HT-29 (cell line): ENCODE results near the gene ACLY. TPM values are rescaled to one million over a fixed set of nuclear protein-coding genes. Genes with fewer than 3 reads are reported as not detected.
"Not testable (repeated sequence)": the region's sequence is repeated elsewhere in the genome, so short reads cannot be mapped to it uniquely, and the experiment has no call there.

Experiments
- DNase-seq: peaks from one replicate; pipeline ENCODE4 v3.0.0-alpha.2; 2015; ENCODE audit warnings: low spot score
- total RNA-seq: library from RNA; depleted of rRNA; stranded (reverse); fragments of >200 nt; shearing (Covaris generic); gene quantifications from 2 replicates; pipeline ENCODE4 v1.2.3, GENCODE V29; 2014

ACLY gene
- total RNA-seq, 1 experiment from 2014 or later, result 185 TPM

DNA sequence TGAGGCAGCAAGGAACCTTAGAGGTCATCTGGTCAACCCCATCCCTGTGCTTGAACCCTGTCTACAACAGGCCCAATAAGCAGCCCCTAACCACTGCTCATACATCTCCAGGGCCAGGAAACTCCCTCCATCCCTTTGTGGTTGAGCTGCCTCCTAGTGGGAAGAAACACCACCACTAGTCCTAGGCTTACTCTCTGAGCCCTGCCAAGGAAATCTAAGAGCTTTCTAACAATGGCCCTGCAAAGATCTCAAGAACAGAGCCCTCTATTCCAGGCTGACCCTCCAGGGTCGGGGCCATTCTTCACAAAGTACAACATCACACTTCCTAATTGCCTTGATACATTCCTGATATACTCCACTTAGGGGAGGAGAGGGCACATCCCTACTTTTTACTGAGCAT lies 5.8 kb downstream of the ACLY start:
- DNase-seq, result no peak

DNA sequence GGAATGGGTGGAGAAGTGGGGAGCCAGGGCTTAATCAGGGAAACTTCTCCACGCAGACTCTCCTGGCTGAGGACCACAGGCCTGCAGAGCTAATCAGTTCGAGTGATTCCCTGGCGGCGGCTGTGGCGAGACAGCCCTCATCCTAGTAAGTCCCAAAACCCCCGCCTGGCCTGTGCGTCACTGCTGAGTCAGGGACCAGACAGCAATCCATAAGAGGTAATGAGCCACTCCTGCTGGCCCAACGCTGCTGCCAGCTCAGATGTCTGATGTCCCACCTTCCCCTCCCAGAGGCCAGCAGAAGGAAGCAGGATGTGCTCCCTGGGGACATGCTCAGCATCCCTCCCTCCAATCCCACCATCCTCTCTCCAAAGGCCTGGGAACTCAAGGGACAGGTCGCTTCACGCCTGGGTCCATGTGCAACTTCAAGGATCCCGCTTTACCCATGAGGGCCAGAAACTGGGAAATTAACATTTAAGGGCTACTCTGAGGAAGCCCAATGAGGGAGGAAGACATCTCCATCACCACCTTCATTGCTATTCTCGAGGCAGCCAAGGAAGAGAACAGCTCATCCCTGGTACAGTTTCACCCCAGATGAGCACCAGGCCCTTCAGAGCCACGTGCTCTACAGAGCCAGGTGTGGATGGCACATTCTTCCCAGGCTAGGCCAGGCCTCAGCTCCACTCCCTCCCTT lies 7.9 kb downstream of the ACLY start:
- DNase-seq, result no peak

DNA sequence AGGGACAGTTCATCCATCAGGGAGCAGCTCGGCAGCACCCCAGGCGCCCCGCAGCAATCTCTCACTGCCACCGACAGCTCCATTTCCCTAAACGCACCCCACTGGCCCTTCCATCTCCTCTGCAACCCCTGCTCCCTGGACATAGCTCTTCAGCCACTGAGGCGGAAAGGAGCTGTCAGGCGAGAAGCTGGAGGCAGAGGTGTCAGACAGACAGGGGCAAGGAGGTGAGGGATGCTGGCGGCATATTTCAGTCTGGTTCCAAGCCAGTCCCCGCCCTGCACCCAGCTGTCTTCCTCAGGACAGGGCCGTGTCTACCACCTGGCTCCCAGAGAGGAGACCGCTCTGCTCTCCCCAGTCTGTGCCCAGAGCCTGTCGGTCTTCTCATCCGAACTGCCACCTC lies 9.7 kb downstream of the ACLY start:
- no peak for DNase-seq

DNA sequence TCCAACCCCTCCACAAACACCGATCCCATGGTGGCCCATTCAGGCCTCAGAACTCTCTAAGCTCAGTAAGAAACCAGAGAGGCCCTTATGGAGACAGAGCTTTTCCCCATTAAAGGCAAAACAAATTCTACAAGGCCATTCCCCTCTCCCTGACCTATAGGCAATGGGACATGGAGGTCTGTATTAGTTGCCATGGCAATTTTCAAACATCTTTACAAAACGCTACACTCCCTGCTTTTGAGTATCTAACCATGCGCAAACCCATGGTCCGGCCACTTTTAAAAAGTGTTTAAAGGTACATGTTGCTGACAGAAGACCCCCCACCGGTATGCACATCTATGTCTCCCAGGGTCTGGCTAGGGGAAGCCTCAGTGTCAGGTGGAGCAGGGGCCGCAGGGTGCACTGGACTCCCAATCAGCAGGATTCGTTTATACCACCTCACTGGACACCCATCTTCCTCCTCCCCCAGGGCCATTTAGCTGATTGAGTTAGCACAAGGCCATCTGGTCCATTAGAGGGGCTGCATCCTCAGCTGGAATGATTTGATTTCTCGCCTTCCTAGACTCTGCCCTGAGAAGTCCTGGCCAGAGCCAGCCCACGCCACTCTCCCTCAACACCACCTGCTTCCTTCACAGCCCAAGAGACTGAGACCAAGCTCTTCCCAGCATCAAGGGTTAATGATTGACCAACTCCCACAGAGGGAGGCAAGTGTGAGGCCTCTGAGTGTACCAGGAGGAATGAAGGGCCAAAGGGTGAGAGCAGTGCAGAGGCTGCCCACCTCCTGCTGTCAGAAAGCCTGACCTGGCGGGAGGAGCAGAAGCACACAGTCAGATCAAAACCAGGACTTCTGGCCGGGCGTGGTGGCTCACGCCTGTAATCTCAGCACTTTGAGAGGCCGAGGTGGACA lies 10.9 kb downstream of the ACLY start:
- peak; percentile 71 for DNase-seq

DNA sequence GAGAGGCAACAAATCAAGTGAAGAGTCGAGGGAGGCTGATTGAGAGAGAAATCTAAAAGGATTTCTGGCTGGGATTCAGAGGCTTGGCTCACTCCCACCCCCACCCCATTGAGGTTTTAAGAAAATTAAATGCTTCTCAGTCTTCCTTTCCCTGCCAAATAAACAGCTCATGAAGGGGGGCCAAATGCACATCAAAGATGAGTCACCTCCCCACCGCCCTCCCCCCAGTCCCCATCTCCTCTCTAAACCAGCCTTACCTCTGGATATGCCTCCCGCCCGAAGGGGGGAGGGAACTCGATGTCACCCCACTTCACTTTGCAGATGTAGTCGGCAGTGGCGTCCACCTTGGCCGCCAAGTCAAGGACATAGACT lies 11.6 kb downstream of the ACLY start:
- DNase-seq, result no peak

DNA sequence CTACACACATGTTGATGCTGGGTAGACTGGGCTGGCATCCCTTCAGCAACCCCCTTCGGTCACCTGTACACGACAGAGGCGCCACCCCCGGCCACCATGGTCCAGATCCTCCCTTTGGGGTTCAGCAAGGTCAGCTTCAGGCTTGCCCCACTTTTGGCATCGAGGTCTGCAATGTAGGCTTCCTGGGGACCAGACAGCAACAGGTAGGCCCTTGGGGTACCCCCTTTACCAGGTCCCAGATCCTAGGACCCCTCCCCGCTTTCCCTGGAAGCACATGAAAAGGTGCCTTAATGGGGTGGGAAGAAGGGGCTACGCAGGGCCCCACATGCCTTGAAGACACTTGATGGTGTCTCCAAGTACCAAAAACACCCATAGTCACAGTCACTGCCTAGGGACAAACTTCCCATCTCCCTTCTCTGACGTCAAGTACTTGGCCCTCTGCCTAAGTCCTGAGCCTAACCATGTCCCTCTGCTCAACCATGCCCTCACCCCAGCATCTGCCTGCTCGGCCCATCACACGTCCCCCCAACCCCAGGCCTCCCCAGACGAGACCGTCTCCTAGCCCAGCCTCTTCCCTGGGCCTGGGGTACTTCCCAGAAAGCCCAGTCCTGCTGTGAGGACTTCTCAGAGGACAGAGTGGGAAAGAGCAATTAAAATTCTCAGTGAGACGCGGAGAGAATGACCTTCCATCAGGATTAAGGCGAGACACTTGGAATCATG lies 12.1 kb downstream of the ACLY start:
- DNase-seq, result no peak

DNA sequence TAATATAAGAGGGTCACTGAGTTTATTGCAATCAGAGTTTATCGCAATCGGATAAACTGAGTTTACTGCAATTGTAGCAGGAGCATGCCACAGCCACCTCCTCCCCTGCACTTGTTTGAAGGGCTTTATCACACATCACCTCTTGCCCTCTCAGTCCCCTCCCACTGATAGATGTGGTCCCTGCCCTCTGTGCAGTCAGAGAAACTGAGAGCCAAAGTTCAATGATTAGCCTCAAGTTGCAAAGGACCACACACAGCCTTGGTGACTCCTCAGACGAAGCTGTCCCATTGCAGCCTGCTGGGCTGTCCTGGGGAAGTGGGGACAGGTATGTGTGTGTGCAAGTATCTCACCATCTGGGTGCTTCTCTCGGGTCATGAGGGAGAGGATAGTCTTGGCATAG lies 13.6 kb downstream of the ACLY start:
- no peak for DNase-seq

DNA sequence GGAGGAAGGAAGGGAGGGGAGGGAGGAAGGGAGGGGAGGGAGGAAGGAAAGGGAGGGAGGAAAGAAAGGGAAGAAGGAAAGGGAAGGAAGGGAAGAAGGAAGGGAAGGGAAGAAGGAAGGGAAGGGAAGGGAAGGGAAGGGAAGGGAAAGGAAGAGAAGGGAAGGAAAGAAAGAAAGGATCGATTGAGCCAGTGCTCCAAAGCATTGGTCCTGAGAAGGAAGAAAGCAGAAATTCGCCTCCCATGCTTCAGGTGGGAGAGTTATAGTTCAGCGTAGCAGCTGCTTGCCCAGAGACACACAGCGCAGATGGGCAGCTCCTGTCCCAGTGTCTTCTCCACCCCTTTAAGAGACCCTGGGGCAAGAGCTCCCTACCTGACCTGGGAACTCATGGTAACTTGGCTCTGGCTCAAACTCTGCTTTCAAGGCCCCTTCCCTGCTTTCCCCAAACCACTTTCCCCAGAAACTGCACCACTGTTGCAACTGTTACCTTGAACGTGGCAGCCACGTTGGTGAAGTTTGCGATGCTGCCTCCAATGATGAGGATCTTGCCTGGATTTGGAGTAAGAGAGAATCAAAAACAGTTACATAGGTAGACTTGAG lies 14.4 kb downstream of the ACLY start:
- DNase-seq, result no peak

DNA sequence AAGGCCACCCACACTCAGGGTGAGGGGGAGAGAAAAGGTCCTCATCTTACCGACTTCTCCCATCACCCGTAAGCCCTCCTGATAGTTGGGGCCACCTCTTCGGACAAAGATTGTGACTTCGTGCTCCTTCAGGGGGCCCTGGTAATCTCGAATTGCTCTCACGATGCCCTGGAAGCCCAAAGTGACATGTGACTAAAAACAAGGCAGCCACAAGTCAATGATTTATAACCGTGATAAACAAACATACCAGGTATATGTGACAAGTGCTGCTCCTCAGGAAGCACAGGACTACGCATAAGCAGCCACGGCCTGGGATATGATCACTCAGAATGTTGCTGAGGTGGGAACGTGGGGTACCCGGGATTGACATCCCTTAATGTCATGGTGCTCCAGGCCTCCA lies 17.1 kb downstream of the ACLY start:
- no peak for DNase-seq

DNA sequence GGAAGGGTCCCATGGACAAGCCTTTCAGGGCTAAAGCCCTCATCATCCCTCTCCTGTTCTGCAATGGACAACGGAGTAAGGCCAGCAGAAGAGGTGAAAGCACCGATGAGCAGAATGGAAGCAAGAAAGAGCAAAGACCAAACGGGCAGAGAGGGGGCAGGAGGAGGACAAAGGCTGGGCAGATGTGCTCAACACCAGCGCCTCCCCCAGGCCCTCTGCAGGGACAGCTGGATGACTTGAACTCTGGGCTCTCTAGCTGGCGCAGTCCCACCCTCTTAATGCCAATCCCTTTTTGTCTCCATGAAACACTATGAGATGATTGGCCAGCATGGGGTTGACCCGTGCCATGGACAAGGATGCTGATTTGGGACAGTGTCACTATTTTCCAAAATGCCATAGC lies 22.0 kb downstream of the ACLY start:
- DNase-seq, result no peak

DNA sequence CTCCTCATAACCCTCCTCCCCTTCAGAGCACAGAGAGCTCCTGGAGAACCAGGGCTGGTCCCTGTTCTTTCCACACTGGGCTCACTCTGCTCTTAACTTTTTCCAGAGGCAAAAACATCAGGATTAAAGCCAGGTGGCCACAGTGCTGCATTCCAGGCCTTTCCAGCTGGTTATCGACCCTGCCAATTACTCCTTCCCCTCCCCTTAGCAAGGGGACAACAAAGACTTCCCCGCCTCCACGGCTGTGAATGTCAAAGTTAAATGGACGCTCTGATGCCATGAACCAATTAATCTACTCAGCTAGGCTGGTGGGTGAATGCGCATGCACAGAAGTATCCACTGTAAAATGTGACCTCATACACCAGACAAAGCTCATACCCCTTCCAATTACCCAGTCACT lies 23.1 kb downstream of the ACLY start:
- DNase-seq, result no peak

DNA sequence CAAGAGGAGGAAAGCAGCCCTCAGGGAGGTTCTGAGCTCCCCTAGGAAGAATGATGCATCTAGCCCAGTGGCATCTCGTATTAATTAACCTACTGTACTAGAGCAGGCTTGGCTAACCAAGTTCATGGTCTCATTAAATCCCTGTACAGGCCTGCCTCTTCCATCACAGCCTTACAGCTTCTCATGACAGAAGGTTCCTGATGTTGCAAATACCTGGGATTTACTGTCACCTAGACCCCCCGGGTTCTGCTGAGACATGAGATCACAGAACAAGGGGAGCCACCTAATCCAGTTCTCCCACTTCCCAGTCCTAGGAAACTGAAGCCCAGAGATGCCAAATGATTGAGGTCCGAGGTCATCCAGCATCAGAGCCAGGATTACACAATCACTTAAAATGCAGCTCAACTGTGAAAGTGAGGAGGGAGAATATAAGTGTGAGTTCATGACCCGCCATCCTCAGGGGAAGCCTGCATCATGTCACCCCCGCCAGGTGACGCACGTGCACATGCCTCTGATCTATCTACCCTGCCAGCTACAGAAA lies 23.9 kb downstream of the ACLY start:
- DNase-seq, result no peak

DNA sequence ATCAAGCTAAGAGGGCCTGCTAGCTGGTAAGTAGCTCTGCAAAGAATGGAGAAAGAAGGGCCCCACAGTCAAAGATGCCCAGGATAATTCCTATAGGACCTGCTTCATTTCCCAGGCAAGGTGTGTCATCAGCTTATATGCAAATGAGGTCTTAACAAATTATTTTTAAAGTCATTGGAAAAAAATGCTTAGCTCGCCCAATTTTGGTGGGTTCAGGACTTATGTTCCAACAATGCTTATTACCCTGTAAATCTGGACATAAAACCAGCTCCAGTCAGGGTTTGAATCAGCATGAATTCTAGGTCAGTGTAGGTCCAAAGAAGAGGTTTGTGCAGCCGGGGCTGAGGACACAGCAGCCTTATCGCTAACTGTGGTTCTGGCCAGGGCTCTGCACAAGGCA lies 25.4 kb downstream of the ACLY start:
- no peak for DNase-seq

DNA sequence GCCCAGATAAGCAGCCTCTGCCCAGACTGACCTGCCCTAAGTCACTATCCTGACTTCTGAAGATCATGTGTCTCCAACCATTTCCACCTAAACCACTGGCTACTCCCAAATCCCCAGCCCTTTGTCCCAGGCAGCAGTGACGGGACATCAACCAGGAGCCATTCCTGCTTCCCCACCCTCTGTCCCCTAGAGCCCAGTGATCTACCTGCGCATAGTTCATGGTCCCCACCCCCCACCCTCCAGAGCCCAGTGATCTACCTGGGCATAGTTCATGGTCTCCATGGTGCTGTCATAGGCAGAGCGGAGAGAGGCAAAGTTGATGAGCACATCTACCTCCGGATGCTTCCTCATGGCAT lies 26.8 kb downstream of the ACLY start:
- no peak for DNase-seq

DNA sequence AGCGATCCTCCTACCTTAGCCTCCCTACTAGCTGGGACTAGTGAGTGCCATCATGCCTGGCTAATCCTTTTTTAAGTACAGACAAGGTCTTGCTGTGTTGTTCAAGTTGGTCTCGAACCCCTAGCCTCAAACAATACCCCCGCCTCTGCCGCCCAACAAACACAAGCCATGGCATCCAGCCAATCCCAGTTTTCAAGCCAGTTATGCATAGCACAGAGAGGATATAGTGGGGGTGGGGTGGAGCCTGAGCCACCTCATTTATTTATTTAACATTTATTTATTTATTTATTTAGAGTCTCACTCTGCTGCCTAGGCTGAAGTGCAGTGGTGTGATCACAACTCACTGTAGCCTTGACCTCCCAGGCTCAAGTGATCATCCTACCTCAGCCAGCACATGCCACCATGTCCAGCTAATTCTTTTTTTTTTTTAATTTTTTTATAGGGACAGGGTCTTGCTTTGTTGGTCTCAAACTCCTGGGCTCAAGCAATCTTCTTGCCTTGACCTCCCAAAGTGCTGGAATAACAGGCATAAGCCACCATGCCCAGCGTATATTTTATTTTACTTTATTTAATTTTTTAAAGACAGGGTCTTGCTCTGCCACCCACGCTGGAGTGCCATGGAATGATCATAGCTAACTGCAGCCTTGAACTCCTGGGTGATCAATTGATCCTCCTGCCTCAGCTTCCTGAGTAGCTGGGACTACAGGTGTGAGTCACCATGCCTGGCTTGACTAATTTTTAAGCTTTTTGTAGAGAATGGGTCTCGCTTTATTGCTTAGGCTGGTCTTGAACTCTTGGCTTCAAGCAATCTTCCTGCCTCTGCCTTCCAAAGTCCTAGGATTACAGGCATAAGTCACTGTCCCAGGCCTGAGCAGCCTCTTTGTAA lies 27.4 kb downstream of the ACLY start:
- DNase-seq, result no peak

DNA sequence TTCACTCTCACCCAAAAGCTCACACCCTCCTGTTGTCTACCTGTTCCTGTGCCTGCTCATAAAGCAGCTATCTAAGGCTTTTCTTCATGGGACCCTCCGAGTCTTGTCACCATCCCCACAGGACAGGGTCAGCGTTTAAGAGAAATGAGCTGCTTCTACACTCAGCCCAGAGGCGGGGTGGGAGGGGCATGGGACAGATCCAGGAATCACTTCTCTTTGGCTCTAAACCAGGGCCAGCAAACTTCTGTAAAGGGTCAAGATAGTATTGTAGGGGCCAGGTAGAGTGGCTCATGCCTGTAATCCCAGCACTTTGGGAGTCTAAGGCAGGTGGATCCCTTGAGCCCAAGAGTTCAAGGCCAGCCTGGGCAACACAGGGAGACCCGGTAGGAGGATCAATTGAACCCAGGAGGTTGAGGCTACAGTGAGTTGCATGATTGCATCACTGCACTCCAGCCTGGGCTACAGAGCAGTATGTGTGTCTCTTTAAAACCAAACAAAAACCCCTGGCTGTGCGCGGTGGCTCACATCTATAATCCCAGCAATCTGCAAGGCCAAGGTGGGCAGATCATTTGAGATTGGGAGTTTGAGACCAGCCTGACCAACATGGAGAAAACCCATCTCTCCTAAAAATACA lies 30.3 kb downstream of the ACLY start:
- DNase-seq, result no peak

DNA sequence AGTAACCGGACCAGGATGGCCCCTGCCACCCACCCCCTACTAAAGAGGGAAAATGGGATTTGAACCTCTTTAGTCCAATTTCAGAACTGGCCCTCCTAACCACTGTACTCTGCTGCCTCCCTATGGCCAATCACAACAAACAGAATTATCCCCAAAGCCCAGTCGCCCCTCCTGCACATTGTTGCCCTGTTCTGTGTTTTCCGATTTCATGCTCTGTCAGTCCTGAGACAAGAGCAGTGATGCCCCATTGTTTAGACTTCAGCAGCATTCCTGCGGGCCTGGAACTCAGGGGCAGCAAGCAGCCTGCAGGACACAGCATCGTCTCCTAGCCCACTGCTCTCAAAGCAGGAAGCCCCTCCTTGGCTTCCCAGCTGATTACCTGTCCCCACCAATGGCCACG lies 33.0 kb downstream of the ACLY start:
- DNase-seq, result no peak

DNA sequence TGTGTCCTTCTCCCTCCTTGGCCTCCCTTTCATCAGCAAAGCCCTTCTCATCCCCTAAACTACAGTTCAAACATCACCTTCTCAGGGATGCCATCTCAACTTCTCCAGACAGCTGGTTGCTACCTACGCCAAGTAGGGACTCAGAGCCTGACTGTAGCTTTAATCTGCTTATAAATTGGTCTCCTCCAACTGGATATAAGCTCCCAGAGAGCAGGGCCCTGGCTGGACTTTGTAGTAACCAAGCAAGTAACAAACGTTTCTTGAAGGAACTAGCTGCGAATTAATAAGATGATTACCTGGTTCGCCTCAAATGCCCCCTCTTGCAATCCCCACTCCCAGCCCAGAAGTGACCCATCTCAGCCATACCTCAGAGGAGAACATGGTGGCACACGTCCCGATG lies 36.0 kb downstream of the ACLY start:
- DNase-seq, result no peak

DNA sequence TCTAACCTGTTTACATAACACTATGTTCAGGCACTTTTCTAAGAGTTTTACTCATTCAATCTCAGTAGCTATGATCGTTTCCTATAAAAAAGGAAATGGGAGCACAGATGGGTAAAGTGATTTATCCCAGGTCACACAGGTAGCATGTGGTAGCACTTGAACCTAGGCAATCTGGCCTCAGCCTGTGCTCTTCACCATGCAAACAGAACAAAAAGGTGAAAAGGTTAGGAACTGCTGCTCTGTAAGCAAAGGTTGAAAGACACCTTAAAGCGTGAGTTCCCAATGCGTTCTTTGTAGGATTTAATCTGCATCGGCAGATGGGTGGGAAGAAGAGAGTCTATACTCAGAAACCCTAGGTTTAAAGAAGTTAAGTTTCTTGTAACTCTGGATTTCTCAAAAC lies 38.6 kb downstream of the ACLY start:
- no peak for DNase-seq

DNA sequence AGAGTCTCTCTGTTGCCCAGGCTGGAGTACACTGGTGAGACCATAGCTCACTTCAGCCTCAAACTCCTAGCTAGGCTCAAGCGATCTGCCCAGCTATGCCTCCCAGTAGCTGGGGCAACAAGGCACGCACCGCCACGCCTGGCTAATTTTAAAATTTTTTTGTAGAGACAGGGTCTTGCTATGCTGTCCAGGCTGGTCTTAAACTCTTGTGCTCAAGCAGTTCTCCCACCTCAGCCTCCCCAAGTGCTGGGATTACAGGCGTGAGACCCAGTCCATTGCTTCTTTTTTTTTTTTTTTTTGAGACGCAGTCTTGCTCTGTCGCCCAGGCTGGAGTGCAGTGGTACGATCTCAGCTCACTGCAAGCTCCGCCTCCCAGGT lies 44.5 kb downstream of the ACLY start:
- DNase-seq, result not testable (repeated sequence)
